K562 (cell line): ENCODE data around the gene ZNF331. TPM values are rescaled to one million over a fixed set of nuclear protein-coding genes. Genes with fewer than 3 reads are reported as not detected.

Experiments
- ATAC-seq: fragments of 200-7000 bp; cut with Tn5 transposase; 3 replicates; pipeline ENCODE4 v1.9.1; 2020; ENCODE audit warnings: moderate library complexity
- BruUV-seq: library from RNA; stranded (reverse); fragments of 400-500 nt; replicated peaks from 2 replicates; lab custom pipeline; 2021; lab: Mats Ljungman, UMichigan
- CTCF ChIA-PET: fragments of 300-600 bp; formaldehyde crosslinking; extraction: SDS; loops from one replicate; lab custom pipeline; 2021; ENCODE audit warnings: low intra/inter-chr PET ratio; lab: Yijun Ruan, JAX
- POLR2A ChIA-PET: fragments of 300-600, 350-650 bp; sonication (Branson Sonifier 250); formaldehyde crosslinking; extraction: SDS; loops from one replicate; lab custom pipeline; 2021; ENCODE audit warnings: antibody characterized with exemption, inconsistent platforms; lab: Yijun Ruan, JAX
- DNase-seq, 4 experiments: peaks; one replicate each; pipeline versions ENCODE4 v3.0.0 to v3.0.0-alpha.2; 2011 to 2018; ENCODE audit warnings: low spot score in 3 of 4, mixed read lengths in 3 of 4; ENCODE audit errors: extremely low read depth in 1 of 4
- FAIRE-seq: peaks from 2 replicates; lab custom pipeline; 2011; peaks lifted over from hg19 to GRCh38; lab: Jason Lieb, UNC
- H2AFZ ChIP-seq: 2 replicates; pipeline ENCODE4 v1.6.0; 2011; ENCODE audit warnings: low read depth, low read length, control low read depth, inconsistent platforms
- H3K27ac ChIP-seq: fragments of 200-600 bp; 3 replicates; pipeline ENCODE4 v1.8.0; 2011; ENCODE audit warnings: low read depth, mild to moderate bottlenecking, control low read depth, inconsistent platforms, low read length, moderate library complexity, mixed read lengths; ENCODE audit errors: extremely low read depth
- H3K27me3 ChIP-seq, 2 experiments: fragments of 300-600 bp in 1 of 2; 2 replicates in 1 of 2; 3 replicates in 1 of 2; pipeline versions ENCODE4 v1.6.0 to v1.8.0; 2011; ENCODE audit warnings: inconsistent platforms in 2 of 2, low read length in 2 of 2, mild to moderate bottlenecking in 1 of 2, mixed read lengths in 1 of 2, moderate library complexity in 1 of 2; ENCODE audit not compliant: control insufficient read depth in 2 of 2, insufficient read depth in 2 of 2
- H3K36me3 ChIP-seq: fragments of 300-600 bp; 3 replicates; pipeline ENCODE4 v1.8.0; 2011; ENCODE audit warnings: mild to moderate bottlenecking, low read length, inconsistent platforms; ENCODE audit not compliant: control insufficient read depth, insufficient read depth
- H3K4me1 ChIP-seq, 2 experiments: fragments of 200-600 bp in 1 of 2; replicated peaks in 1 of 2; 2 replicates in 1 of 2; 3 replicates in 1 of 2; pipeline versions ENCODE4 v1.5.1 to v1.8.0; 2011; ENCODE audit warnings: inconsistent platforms in 2 of 2, low read length in 2 of 2, mild to moderate bottlenecking in 1 of 2, mixed read lengths in 1 of 2, moderate library complexity in 1 of 2; ENCODE audit not compliant: control insufficient read depth in 2 of 2, insufficient read depth in 2 of 2
- H3K4me2 ChIP-seq: 2 replicates; pipeline ENCODE4 v1.6.1; 2011; ENCODE audit warnings: low read length, control low read depth, inconsistent platforms, mixed read lengths; ENCODE audit not compliant: insufficient read depth
- H3K4me3 ChIP-seq: fragments of 200-600 bp; sonication (generic), shearing (Covaris generic); 2 replicates; pipeline ENCODE4 v1.5.1; 2016; ENCODE audit warnings: control low read depth, inconsistent platforms
- H3K79me2 ChIP-seq: fragments of 200-600 bp; 3 replicates; pipeline ENCODE4 v1.8.0; 2011; ENCODE audit warnings: low read length, inconsistent platforms; ENCODE audit not compliant: control insufficient read depth, insufficient read depth
- H3K9ac ChIP-seq, 2 experiments: 2 replicates each; pipeline versions ENCODE4 v1.6.0 to v1.6.1; 2011; ENCODE audit warnings: low read depth in 2 of 2, low read length in 2 of 2, control low read depth in 1 of 2, inconsistent platforms in 1 of 2, mild to moderate bottlenecking in 1 of 2, mixed read lengths in 1 of 2; ENCODE audit not compliant: insufficient read depth in 1 of 2
- H3K9me1 ChIP-seq: one replicate; pipeline ENCODE4 v1.6.0; 2011; ENCODE audit warnings: inconsistent platforms, mild to moderate bottlenecking, low read length, moderate library complexity; ENCODE audit not compliant: control insufficient read depth, insufficient read depth
- H3K9me3 ChIP-seq: replicated peaks from 2 replicates; pipeline ENCODE4 v1.5.1; 2011; ENCODE audit warnings: low read depth, low read length, inconsistent platforms; ENCODE audit not compliant: control insufficient read depth, insufficient read depth
- H4K20me1 ChIP-seq: replicated peaks from 2 replicates; pipeline ENCODE4 v1.6.1; 2011; ENCODE audit warnings: low read length, inconsistent platforms, mixed read lengths; ENCODE audit not compliant: control insufficient read depth, insufficient read depth
- STAT6 ChIP-seq: sonication (generic); formaldehyde crosslinking; IDR thresholded peaks from 2 replicates; pipeline ENCODE4 v1.8.1; 2023; ENCODE audit warnings: mild to moderate bottlenecking, missing genetic modification reagents
- WGBS: fragments of 100-300 bp; shearing (Covaris generic); methylation state at CpG from one replicate; pipeline ENCODE4 v1.1.6; 2016; ENCODE audit warnings: low coverage, mixed read lengths; ENCODE audit not compliant: insufficient coverage; ENCODE audit errors: missing lambda C conversion rate; 5-methylcytosine and 5-hydroxymethylcytosine counted together
- in situ Hi-C: fragments of 300-500 bp; cut with MboI; formaldehyde crosslinking; loops from 4 replicates; pipeline ENCODE4 v1.15.0; 2018; ENCODE audit warnings: inconsistent platforms, mixed read lengths
- intact Hi-C: fragments of 100-400 bp; cut with micrococcal nuclease; formaldehyde crosslinking; loops from 2 replicates; pipeline ENCODE4 v1.14.2; 2022
- polyA plus RNA-seq, 8 experiments: library from polyadenylated mRNA; depleted of rRNA in 4 of 8; stranded (reverse) in 5 of 8; unstranded in 3 of 8; fragments of >200 nt; fragmentation: Nextera tagmentation in 2 of 8; fragmentation: Illumina TruSeq in 1 of 8; extraction: Ambion mirVana in 2 of 8; extraction: Trizol in 1 of 8; gene quantifications; 2 replicates each; pipeline versions ENCODE4 v1.2.1 to v1.2.3, GENCODE V29; 2011 to 2014; ENCODE audit warnings: inconsistent platforms in 1 of 8, missing spikeins in 1 of 8
- total RNA-seq, 7 experiments: library from RNA; depleted of rRNA in 6 of 7; stranded (reverse); fragments of >200 nt in 6 of 7; fragmentation: Illumina TruSeq in 2 of 7; extraction: Trizol in 2 of 7; gene quantifications; 2 replicates each; pipeline versions ENCODE4 v1.2.1 to v1.2.3, GENCODE V29; 2011 to 2021; ENCODE audit warnings: low replicate concordance in 1 of 7

The ZNF331 gene
- total and polyA plus RNA-seq, 9 of the 15 experiments (the other 6 are each of a cell fraction or from before 2014, with no cell fraction given) = 0.23 to 2.7 (median 0.76) TPM

- H3K4me3 ChIP-seq = no peak overlapping the region
- no peak overlapping the region for H3K9ac ChIP-seq
- no peak overlapping the region for H3K27ac ChIP-seq
- in situ Hi-C loops (no loop called here), intact Hi-C loops (no loop called here)
- H3K27me3 ChIP-seq = peaks cover 0 to 1% of the 10 kb centered on the region in 2 experiments; a peak in 1 of 5 replicates
- H2AFZ ChIP-seq = no peak overlapping the region
- WGBS = under 1% methylated on average over 6 of the region's 6 CpGs
- POLR2A ChIA-PET = interaction anchor here (1.0 kb wide), 1 partner anchor 18 kb away, joined by 5 read pairs; no protein-coding TSS in a partner anchor
- no peak for TF ChIP-seq STAT6 (CRISPR knock-in tag)
- FAIRE-seq (no peak), ATAC-seq (no peak), DNase-seq (no peak)
- H3K4me2 ChIP-seq = no peak overlapping the region
- no peaks in the 10 kb centered on the region for H3K9me3 ChIP-seq
- no peaks in the 10 kb centered on the region for H3K9me1 ChIP-seq
- CTCF ChIA-PET = no interaction called here
- no TSS peak for BruUV-seq
- H4K20me1 ChIP-seq = no peaks in the 10 kb centered on the region
- H3K79me2 ChIP-seq = no peaks in the 10 kb centered on the region
- no peaks in the 10 kb centered on the region for H3K36me3 ChIP-seq
- no peaks in the 10 kb centered on the region for H3K4me1 ChIP-seq
Measured at GRCh38 chr19:53586277-53586691, 48.3 kb downstream of the ZNF331 start.
